Stimulated activated CD4-positive, alpha-beta T cell treated with anti-CD3 and anti-CD28 coated beads, Interleukin-12 subunit alpha, Interleukin-12 subunit beta, amount 100 ng/mL, for 48 hours (primary cell): ENCODE measurements around the gene ANTXR2.
"Not testable (repeated sequence)": the region's sequence is repeated elsewhere in the genome, so short reads cannot be mapped to it uniquely, and the experiment has no call there.

Experiments used
- DNase-seq, 3 donors: peaks; one replicate each; pipeline ENCODE4 v3.0.0-alpha.2; 2020; ENCODE audit warnings: low read depth in 2 of 3, low spot score in 1 of 3

ANTXR2 gene

DNA sequence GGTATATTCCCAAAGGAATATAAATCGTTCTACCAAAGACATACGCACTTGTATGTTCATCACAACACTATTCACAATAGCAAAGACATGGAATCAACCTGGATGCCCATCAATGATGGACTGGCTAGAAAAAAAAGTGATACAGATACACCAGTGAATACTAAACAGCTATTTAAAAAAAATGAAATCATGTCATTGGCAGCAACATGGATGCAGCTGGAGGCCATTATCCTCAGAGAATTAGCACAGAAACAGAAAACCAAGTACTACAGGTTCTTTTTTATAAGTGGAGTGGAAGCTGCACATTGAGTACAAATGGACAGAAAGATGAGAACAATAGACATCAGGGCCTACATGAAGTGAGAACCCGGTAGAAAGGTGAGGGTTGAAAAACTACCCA is 81.4 kb downstream of the ANTXR2 start:
- DNase-seq: no peak

DNA sequence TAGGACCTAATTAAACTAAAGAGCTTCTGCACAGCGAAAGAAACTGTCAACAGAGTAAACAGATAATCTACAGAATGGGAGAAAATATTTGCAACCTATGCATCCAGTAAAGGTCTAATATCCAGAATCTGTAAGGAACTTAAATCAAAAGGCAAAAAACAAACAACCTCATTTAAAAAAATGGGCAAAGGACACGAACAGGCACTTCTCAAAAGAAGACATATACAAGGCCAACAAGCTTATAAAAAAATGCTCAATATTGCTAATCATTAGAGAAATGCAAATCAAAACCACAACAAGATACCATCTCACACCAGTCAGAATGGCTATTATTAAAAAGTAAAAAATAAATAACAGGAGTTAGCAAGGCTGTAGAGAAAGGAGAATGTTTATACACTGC is 81.9 kb downstream of the ANTXR2 start:
- not testable (repeated sequence) for DNase-seq

DNA sequence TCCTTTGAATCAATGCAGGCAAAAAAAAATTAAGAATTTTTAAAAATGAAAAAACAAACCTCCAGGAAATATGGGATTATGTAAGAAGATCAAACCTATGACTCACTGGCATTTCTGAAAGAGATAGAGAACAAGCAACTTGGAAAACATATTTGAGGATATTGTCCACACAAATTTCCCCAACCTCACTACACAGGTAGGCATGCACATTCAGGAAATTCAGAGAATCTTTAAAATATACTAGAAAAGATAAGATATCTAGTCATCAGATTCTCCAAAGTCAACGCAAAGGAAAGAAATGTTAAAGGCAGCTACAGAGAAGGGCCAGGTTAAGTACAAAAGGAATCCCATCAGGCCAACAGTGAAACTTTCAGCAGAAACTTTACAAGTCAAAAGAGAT is 85.6 kb downstream of the ANTXR2 start:
- DNase-seq: no peak

GRCh38 chr4:79983431-79983830 is 89.6 kb downstream of the ANTXR2 start:
- DNase-seq: no peak

GRCh38 chr4:79982601-79983322 is 90.3 kb downstream of the ANTXR2 start:
- no peak for DNase-seq

GRCh38 chr4:79980448-79980847 is 92.6 kb downstream of the ANTXR2 start:
- DNase-seq: no peak

GRCh38 chr4:79979785-79980437 is 93.1 kb downstream of the ANTXR2 start:
- no peak for DNase-seq

DNA sequence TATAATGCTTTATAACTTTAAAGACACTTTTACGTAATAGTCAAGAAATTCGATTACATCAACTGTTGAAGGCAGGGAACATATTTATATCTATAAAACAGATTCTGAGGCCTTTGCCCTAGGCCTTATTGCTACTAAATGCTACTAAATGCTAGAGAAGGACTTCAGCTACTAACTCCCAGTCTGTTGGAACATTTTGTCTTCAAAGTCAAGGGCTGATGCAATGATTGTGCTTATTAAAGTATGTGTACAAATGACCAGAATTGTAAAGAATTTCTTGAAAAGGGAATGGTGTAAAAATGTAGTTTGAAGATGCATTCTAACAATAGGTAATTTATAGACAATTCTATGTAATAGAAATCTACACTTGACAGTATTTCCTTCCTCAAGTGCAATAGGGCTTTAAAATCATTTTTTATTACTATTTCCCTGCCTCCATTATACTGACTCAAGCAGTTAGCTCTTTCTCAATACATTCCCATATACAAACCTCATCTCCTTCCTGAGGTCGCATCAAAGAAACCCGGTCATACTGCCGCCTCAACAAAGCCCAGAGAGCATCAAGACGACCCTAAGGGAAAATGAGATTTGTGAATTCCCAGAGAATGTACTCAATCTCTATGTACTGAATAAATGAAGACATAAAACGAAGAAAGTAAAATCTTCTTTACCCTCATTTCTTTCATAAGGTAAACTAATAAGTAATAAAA is 95.7 kb downstream of the ANTXR2 start:
- DNase-seq: no peak

DNA sequence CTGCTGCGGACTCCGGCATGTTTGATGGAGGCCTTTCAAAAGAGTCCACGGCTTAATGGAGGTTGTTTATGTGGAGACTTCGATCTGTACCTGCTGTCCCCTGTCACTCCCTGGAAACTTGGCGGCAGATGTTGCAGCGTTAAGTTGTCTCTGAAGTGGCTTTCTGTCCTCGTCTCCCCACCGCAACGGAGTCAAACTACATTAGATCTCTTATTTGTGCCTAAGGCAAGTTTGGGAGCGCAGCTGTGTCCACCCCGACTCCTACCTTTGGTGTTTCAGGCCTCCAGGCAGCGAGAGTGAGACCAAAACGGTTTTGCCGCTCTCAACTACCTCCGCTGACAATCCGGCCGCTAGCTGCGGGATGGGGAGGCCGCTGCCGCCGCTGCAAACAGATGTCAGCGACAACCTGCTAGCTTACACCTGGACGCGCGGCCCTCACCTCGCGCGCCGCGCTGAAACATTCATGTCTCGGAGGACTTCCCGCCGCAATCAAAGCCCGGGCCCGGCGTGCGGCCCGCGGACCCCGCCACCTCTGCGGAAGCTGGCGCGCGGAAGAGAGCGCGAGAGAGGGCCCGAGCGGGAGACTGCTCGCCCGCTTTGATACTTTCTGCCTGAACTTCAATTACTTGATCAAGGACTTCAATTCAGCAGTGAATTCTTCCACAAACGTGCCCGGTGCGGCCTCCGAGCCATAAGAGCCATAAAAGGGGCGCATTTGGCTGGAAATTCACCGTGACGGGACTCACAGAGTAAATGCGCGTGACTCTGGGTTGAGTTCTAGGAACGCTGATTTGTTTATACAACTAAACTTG is 108.4 kb downstream of the ANTXR2 start:
- no peak for DNase-seq

DNA sequence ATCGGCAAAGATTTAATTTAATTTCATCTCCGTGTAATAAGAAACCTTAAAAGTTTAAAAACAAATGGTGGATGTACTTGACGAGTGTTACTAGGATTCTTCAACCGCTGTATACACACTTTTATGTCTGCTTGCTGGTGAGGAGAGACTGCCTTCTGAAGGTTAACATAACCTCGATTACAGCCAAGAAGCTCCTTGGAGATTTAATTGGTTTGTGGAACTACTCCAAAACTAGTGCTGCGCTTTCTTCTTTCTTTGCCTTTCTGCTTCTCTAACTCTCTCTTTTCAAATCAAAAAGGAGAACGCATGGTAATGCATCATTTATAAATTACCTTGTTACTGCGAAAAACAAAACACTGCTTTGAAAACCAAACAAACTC is 109.0 kb downstream of the ANTXR2 start:
- no peak for DNase-seq

- no peak for DNase-seq
These were observed 113.4 kb downstream of the ANTXR2 start for GRCh38 chr4:79959652-79960051.

- DNase-seq: no peak
These were observed 114.4 kb downstream of the ANTXR2 start for GRCh38 chr4:79958466-79959264.

DNA sequence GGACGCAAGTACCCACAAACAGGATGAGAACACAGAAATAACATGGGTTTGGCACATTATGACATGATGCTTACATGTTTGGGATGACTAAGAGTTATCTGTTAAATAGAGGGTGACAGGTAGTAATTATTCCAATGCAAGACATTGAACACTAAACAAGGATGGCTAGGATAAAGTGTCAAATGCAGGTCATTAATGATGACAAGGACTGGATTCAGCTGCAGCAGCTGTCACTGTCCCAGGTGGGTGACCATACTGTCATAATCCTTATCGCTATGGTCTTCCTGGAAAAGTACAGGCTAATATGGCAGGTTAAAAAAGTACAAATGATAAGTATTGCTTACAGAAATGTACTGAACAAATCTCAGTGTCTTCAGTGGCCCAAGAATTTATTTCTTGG is 123.9 kb downstream of the ANTXR2 start:
- no peak for DNase-seq

DNA sequence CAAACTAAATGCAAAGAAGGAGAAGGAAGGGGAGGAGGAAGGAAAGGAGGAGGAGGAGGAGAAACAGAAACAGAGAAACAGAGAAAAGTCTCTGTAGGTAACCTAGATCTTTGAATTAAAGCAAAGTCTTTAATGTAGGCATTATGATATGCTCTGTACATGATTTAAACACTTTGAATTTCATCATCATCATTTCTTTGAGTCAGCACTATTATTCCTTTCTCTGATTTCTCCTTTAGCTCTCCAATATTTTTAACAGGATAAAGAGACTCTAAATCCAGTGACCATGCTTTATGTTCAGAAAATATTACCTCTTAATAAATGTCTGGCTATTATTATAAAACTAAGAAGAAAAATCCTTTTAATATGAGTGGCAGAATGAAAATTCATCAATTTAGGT is 124.3 kb downstream of the ANTXR2 start:
- DNase-seq: no peak

DNA sequence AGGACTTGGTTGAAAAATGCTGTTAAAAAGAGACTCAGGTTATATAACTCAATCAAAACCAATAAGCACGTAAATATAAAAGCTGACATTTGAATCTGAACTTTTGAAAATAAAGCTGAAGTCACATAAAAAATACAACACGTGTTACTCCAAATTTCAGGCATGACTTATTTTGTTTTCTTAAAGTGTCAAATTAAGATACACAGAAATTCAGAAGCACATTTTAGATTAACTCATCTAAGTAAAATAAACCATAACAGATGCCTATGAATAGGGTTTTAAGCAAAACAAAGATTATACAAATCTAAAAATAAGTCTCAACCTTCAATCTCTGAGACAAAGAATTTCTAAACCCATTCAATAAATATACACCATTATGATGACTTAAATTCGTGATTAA is 124.8 kb downstream of the ANTXR2 start:
- no peak for DNase-seq

DNA sequence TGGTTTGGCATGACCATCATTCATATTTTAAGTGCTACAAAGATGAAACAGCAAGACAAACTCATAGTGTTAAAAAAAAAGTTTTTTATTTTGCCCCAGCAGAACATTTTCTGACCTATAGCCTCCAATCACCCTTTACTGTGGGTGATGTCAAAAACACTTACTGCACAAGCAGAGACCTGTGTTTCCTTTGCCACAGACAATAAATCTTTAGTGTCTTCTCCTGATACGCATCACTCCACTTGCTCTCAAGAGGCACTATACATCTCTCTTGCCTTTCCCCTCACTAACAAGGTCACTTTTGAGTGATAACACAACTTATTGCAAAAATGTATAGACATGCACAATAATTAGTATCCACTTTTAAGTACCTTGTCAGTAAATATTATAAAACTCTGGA is 125.6 kb downstream of the ANTXR2 start:
- DNase-seq: no peak

GRCh38 chr4:79935274-79935673 is 137.8 kb downstream of the ANTXR2 start:
- no peak for DNase-seq

GRCh38 chr4:79934660-79935059 is 138.4 kb downstream of the ANTXR2 start:
- no peak for DNase-seq

DNA sequence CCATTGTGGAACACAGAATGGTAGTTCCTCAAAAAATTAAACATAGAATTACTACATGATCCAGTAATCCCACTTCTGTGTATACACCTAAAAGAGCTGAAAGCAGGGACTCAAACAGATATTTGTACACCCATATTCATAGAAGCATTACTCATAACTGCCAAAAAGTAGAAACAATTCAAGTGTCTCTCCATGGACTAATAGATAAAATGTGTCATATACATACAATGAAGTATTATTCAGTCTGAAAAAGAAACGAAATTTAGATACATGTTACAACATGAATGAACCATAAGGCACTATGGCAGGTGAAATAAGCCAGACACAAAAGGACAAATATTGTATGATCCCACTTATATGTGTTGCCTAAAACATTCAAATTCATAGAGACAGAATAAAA is 145.1 kb downstream of the ANTXR2 start:
- DNase-seq: no peak

DNA sequence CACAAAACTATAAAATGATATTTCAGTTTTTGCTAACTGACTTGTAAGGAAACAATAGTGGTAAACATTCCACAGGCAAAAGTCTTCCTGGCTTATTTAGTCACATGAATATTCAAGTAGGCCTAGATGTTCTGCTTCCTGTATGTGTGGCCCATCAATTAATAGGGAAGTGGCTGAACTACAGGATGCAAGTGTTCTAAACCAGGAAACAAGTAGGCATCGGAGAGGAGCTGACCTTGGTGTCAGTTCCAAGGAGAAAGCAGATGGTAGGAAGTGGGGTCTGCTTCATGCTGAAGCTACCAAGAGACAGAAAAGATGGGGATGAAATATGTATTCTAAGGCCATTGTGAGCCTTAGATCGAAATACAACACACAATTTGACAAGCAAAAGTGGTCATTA is 149.7 kb downstream of the ANTXR2 start:
- DNase-seq: no peak

DNA sequence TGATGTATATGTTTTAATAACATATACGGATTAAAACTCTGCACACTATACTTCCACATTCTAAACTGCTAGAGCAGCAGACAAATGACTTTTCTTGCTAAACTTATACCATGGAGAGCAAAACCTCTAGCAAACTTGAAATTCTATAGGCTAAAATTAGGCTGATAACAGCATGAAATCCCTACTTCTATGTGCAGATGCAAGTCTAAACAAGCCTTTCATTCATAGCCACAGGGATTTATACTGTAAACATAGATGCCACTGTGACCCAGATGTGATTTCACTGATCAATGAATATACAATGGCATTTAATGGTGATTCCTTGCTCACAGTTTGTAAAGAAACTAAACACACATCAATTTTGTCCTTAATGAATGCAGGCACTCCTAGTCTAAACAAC is 151.0 kb downstream of the ANTXR2 start:
- no peak for DNase-seq
